Measurements from ENCODE around the gene SYNE2.

The SYNE2 gene

DNA sequence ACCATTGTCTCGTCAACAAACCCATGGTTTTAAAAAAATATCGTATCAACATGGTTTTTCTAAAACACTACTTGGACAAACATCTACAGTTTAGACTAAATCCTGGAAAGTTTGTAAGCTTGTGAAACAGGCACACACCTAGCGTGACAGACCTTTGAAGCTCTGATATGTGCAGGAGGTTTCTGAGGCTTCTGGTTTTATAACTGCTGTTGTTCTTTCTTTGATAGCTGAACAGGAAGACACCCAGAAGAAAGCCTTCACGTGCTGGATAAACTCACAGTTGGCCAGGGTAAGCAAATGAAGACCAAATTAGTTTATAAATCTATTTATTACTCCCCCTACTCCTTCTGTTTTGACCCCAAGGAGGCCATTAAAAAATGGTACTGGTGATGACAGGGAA is 87.6 kb downstream of the SYNE2 start:
- no peak for DNase-seq (ENCODE audit: low read depth)
- TF ChIP-seq, protein P1, sequence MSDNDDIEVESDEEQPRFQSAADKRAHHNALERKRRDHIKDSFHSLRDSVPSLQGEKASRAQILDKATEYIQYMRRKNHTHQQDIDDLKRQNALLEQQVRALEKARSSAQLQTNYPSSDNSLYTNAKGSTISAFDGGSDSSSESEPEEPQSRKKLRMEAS (IDR thresholded peaks at IDR 0.05; ENCODE audit: low read depth, low read length): no peak
- TF ChIP-seq, protein P2, sequence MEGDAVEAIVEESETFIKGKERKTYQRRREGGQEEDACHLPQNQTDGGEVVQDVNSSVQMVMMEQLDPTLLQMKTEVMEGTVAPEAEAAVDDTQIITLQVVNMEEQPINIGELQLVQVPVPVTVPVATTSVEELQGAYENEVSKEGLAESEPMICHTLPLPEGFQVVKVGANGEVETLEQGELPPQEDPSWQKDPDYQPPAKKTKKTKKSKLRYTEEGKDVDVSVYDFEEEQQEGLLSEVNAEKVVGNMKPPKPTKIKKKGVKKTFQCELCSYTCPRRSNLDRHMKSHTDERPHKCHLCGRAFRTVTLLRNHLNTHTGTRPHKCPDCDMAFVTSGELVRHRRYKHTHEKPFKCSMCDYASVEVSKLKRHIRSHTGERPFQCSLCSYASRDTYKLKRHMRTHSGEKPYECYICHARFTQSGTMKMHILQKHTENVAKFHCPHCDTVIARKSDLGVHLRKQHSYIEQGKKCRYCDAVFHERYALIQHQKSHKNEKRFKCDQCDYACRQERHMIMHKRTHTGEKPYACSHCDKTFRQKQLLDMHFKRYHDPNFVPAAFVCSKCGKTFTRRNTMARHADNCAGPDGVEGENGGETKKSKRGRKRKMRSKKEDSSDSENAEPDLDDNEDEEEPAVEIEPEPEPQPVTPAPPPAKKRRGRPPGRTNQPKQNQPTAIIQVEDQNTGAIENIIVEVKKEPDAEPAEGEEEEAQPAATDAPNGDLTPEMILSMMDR (IDR thresholded peaks at IDR 0.05; ENCODE audit: low read depth, low read length): no peak
- TF ChIP-seq MYC (IDR thresholded peaks at IDR 0.05; ENCODE audit: low read depth, low read length) (no peak), POLR2A (IDR thresholded peaks at IDR 0.05; ENCODE audit: extremely low read depth, insufficient read length) (no peak)
- H3K4me3 ChIP-seq (ENCODE audit: low read depth, low read length): no peak overlapping the region

DNA sequence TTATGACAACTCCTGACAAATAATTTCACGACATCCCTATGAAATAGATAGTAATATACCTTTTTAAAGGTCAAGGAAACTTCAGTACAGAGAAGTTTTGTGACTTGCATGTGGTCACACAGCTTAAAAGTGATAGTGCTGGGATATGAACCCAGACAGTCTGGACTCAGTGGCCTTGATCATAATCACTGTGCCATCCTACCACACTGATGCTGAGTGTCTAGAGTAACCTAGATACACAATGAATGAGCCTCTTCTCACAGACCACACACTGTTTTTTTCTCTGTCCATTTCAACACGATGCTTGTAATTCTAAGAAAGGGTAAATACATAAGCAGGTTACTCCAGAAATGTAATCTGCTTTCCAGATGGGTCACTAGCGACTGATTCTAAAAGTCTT is 88.2 kb downstream of the SYNE2 start:
- H3K4me3 ChIP-seq (ENCODE audit: low read depth, low read length): no peak overlapping the region
- TF ChIP-seq MYC (IDR thresholded peaks at IDR 0.05; ENCODE audit: low read depth, low read length) (no peak), POLR2A (IDR thresholded peaks at IDR 0.05; ENCODE audit: extremely low read depth, insufficient read length) (no peak)
- TF ChIP-seq, protein P1 (IDR thresholded peaks at IDR 0.05; ENCODE audit: low read depth, low read length): no peak
- TF ChIP-seq, protein P2 (IDR thresholded peaks at IDR 0.05; ENCODE audit: low read depth, low read length): no peak
- DNase-seq (ENCODE audit: low read depth): no peak

DNA sequence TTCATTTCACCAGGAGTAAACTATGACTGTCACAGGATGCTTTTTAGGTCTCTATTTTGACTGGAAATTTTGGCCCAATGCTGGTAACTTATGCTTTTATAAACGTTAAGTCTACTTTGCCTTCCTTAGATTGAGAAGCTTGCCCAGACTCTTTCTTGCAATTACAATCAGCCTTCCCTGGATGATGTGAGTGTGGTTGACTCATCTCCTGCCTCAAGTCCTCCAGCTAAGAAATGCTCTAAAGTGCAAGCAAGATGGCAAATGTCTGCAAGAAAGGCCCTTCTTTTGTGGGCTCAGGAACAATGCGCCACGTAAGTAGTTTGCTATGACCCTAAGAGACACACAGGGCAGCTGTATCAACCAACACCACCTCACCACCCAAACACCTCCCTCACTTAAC is 96.9 kb downstream of the SYNE2 start:
- TF ChIP-seq, protein P1 (IDR thresholded peaks at IDR 0.05; ENCODE audit: low read depth, low read length): no peak
- TF ChIP-seq POLR2A (IDR thresholded peaks at IDR 0.05; ENCODE audit: extremely low read depth, insufficient read length) (no peak), MYC (IDR thresholded peaks at IDR 0.05; ENCODE audit: low read depth, low read length) (no peak)
- TF ChIP-seq, protein P2 (IDR thresholded peaks at IDR 0.05; ENCODE audit: low read depth, low read length): no peak

DNA sequence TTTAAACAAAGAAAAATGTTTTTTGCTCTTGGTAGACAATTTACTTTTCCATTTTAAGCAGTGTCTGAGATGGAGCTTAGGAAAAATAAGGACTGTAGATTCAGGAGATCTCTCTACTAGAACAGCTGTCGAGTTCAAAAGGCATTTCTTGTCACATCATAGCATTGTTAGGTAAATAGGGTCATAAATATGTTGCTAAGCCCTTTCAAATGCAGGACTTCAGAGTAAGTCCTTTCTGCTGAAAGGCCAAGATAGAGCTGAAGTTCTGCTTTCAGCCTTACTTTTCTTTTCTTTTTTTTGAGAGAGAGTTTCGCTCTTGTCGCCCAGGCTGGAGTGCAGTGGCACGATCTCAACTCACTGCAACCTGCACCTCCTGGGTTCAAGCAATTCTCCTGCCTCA is 98.2 kb downstream of the SYNE2 start:
- no peak overlapping the region for H3K4me3 ChIP-seq (ENCODE audit: low read depth, low read length)
- DNase-seq (ENCODE audit: low read depth): no peak
- TF ChIP-seq MYC (IDR thresholded peaks at IDR 0.05; ENCODE audit: low read depth, low read length) (no peak), POLR2A (IDR thresholded peaks at IDR 0.05; ENCODE audit: extremely low read depth, insufficient read length) (no peak)
- TF ChIP-seq, protein P1 (IDR thresholded peaks at IDR 0.05; ENCODE audit: low read depth, low read length): no peak
- TF ChIP-seq, protein P2 (IDR thresholded peaks at IDR 0.05; ENCODE audit: low read depth, low read length): no peak

More for the DNA sequence above, 96.9 kb downstream of the SYNE2 start:
- no peak for DNase-seq (ENCODE audit: low read depth)
- H3K4me3 ChIP-seq (ENCODE audit: low read depth, low read length): no peak overlapping the region

DNA sequence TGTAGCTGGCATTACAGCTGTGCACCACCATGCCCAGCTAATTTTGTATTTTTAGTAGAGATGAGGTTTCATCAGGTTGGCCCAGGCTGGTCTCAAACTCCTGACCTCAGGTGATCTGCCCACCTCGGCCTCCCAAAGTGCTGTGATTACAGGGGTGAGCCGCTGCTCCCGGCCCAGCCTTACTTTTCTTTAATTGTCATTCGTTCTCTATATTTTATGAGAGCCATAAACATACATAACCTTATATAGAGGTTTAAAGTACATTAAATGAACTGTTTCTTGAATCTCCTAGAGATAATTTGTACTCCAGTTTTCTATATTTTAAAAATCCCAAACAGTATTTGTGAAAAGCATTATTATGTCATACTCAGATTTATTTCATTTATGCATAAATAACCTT is 98.6 kb downstream of the SYNE2 start:
- H3K4me3 ChIP-seq (ENCODE audit: low read depth, low read length): no peak overlapping the region
- TF ChIP-seq, protein P1 (IDR thresholded peaks at IDR 0.05; ENCODE audit: low read depth, low read length): no peak
- no peak for DNase-seq (ENCODE audit: low read depth)

DNA sequence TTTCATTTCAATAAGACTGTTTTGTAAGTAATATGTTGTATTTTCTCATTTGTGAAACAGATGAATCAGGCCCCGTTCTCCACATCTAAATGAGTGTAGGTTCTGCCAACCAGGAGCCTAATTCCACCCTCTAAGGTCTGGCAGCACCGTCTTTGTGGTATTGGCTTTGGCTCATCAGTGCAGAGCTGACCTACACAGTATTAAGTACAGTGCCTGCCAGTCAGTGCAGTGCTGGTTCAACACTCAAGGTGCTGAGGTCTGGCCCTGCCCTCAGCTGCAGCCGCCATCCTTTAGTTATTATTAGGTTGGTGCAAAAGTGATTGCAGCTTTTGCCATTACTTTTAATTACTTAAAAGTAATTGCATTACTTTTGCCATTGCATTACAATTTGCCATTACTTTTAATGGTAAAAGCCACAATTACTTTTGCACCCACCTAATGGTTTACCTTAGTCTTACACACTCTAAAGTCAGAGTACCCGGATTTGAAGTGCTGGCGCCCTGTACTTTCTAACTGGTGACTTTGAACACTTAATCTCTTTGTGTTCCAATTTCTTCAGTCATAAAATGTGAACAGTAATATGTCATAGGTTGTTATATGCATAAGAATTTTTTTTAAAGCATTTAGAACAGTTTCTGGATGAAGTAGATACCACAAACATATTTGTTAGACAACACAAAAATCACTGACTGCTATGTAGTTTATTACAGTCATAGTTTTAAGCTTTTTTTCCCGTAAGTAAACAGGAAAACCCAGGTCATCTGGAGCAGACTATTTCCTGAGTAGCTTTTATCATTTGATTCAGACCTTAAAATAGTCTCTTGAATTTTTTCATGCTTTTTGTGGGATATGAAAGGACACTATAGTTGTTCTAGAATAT is 99.5 kb downstream of the SYNE2 start:
- DNase-seq (ENCODE audit: low read depth): no peak
- no peak overlapping the region for H3K4me3 ChIP-seq (ENCODE audit: low read depth, low read length)
- TF ChIP-seq POLR2A (IDR thresholded peaks at IDR 0.05; ENCODE audit: extremely low read depth, insufficient read length): no peak
- TF ChIP-seq, protein P1 (IDR thresholded peaks at IDR 0.05; ENCODE audit: low read depth, low read length): no peak
- TF ChIP-seq, protein P2 (IDR thresholded peaks at IDR 0.05; ENCODE audit: low read depth, low read length): no peak
- TF ChIP-seq MYC (IDR thresholded peaks at IDR 0.05; ENCODE audit: low read depth, low read length): no peak

Data from NB4 (cell line).